Stimulated activated CD4-positive, alpha-beta T cell treated with anti-CD3 and anti-CD28 coated beads, Interleukin-1b, Interleukin-23, amount 100 ng/mL, for 48 hours (primary cell): Measurements from ENCODE around the gene FRMD4A.

Experiments used
- DNase-seq: peaks from one replicate; pipeline ENCODE4 v3.0.0-alpha.2; 2020

Gene FRMD4A

DNA sequence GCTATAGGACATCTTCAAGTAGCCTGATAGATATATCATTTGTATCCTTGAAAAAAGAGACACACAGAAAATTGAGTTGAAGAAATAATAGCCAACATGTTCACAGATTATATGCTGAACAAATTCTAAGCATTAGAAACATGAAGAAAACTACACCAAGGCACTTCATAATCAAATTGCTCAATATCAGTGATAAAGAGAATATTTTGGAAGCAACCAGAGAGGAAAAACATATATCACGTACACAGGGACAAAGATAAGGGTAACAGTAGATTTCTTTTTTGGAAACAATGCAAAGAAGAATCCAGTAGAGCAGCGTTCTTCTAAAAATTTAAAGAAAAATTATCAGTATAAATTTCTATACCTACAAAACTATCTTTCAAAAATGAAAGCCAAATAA is 6.0 kb upstream of the FRMD4A start:
- DNase-seq: no peak

DNA sequence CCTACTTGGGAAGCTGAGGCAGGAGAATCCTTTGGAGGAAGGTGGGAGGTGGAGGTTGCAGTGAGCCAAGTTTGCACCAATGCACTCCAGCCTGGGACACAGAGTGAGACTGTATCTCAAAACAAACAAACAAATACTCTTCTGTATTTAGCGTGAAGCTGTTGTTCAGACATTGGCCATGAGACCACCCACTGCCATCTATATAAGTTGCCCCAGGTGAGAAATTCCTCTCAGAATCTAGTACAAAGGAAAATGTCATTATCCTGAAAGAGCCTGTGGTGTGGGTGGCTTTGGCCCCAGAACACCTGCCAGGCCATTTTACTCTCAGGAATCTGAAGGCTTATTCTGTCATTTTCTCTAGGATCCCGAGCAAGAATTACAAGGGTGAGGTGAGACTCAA is 4.0 kb upstream of the FRMD4A start:
- DNase-seq: no peak

DNA sequence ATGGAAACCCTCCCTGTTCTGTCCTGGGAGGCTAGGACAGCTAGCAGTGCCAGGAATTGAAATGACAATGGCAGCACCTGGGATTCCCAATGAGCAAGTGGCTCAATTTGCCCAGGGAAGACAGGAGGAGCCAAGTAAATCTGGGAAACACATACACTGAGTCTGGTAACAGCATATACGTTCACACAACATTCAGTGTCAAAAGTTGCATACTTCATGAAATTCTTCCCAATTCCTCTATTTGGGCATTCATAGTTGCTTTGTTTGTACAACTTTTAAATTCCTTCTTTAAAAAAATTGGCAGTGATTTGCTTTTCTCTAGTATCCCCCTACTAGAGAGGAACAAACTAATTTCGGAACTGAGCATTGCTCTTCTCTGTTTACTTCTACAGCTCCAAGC is 2.9 kb upstream of the FRMD4A start:
- no peak for DNase-seq

DNA sequence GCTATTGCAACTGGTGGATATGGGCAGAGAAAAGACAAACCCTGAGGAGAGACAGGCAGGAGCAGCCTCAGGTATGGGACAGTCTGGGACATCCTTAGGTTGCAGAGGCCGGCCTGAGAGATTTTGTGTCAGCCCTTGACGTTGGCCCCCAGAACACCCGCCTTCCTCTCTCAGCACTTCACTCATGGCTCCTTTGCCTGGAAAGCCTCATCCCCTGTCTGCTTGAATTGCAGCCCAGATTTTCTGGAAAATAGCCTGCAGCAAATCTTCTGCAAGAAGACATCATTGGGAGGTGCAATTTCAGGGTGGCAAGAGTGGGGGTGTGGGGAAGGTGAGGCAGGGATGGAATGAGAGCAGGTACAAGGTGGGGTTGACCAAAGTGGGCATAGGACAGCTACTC is 2.2 kb upstream of the FRMD4A start:
- DNase-seq: no peak

DNA sequence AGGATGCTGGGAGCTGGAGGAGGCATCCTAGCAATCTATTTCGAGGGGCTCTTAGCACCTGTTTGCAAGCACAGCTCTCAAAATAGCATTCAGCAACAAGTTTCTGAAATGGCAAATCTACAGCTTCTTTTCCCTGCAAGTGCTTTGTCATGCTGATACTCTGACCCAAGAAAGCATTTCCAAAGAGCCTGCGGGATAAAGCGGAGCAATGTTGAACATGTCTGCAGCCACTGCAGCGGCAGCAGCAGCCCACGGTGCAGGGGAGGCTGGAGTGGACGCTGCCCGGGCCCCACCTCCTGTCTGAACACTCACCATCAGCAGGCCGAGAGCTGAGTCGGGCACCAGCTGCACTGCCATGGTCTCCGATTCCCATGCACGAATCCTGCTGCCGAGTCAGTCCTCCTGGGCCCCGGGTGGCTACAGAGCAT is 964 bp downstream of the FRMD4A start:
- DNase-seq: no peak

DNA sequence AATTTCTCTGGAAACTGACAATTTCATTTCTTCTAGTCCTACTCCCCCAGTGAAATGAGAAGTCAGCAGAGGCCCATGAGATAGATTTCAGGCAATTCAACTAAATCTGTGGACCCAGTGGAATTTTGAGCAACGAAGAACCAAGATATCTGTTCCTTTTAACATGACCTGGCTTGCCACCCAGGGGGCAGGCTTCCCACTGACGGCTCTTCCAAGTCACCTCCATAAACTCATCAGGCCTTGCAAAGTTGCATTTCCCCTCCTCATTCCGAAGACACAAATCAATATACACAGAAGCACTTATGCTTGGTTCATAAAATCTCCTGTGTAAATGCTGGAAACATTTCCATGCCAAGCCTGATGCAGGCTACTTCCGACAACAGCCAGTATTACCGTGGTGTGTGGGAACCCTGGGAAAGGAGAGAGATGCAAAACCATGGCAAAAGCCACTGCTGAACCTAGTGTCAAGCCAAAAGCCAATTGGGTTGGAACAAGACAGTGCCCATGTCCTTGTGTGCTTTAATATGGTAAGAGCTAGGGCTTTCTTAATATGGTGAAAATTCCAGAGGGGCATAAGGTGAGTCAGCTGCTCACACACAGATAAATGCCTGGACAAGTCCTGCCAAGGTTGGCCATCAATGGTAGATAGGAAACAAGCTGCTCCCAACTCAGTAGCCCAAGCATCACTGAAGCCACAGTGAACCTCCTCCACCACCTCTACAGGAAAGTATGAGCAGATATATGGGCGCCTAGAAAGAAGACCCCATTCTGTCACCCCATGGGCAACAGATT is 1.6 kb downstream of the FRMD4A start:
- no peak for DNase-seq

DNA sequence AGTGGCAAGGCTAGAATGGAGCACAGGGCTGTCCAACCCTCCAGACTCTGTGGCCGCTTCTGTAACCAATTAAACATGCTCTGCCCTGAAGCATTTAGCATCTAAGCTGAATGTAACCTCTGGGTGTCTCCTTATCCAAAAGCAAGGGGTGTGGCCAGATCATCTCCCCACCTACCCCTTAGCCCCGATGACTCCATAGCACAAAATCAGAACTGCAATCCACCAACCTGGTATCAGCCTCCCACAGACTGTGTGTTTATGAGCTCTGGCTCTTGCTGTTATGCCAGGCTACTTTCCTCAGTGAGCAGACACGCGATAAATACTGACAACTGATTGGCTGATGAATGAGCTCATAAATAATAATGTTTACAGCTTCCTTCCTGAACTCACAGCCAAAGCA is 3.2 kb downstream of the FRMD4A start:
- DNase-seq: no peak

DNA sequence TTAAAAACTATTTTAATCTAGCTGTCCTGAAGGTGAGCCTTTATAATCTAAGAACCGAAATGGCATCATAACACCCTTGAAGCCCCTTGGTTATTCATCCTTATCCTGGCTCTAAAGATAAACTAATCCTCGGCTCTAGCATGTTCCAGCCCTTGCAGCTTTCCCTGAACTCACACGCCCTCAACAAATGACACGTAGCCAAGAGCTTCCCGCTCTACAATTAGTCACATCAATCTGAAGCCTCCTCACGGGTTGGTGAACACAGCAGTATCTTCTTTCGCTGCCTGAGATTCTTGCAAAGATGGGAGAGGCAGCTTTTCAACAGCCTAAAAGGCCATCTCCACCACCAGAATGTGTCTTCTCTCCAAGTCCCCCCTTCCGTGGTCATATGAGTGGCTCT is 4.1 kb downstream of the FRMD4A start:
- DNase-seq: no peak

DNA sequence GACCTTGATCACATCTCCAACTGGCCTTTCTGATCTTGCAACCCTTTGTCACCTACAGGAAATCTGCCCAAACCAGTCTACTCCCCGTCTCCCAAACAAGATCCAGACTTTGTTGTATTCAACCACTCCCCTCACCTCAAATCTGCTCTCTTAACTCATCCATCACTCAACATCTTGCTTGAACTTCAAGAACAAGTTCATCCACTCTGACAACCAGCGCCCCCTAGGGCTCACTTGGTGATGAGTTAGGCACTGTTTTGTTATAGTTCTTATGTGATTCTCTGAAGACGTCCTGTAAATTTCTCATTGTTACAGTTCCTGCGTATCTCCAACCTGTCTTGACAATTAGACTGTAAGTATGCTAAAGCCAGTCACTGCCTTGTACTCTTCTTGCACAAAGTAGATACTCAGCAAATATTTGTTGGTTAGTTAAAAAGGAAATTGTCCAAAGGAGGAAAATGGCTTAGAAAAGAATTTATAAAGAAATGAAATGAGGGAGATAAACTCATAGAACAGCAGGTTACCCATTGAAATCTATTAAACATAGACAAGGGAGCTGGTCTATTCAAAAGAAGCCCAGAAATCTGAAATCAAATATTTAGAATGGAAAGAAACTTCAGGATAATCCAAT is 5.3 kb downstream of the FRMD4A start:
- peak; percentile 66 for DNase-seq

DNA sequence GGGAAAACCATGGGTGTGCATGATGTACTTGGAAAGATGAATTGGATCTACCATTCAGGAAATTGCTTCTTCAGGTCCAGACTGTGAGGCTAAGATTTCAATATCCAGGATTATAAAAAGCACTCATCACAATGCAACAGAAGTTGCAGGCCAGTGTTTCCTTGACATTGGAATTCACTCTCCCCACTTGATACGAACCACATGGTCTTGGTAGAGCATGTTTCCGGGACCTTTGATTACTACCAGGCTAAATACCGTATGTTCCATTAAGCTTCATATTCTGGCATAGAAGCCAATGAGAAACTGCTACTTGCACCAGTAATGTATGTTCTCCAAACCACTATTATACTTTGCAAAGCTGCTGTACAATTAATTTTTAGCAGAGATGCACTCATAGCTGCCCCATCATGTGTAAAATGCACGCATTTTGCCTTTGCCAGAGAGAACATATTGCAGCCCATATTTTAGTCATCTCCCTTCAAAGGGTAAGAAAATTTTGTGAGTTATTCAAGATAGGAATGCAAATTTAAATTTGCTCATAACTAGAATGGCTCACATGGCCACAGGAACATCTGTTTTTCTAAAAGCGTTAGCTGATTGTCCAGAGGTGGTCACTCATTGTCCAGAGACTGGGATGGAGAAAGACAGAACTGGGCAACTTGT is 8.1 kb downstream of the FRMD4A start:
- DNase-seq: no peak

DNA sequence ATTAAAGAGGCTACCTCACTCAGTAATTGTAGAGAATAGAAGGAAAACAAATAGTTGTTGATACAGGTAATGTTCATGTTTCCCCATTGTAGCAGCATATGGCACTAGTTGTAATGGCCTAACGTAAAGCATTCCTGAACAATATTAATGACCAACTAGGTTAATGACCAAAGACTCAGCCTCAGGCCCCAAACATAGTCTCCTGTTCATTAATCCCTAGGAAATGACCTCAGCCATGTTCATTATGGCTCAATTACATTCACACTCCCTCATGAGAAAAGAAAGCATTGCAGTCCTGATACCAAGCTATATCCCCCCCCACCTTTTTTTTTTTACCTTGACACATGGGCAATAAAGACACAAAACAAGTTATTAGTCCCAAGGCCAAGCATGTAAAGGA is 12.7 kb downstream of the FRMD4A start:
- no peak for DNase-seq

DNA sequence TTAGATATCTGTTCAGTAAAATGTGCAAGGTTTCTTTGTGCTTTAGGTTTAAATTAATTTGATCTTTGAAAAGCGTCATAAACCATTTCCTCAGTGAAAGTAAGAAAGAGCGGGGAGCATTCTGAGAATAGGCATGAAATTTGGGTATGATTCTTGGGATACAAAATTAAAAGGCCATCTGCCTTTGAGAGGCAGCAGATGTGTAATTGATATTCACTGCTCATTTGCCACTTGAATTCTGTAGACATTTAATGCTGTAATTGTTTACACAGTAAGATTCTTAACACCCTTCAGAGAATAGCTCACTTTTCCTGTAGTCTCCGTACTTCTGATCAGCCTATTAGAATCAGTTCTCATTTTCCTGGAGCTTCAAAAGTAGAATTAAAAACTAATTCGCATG is 18.7 kb downstream of the FRMD4A start:
- DNase-seq: no peak

DNA sequence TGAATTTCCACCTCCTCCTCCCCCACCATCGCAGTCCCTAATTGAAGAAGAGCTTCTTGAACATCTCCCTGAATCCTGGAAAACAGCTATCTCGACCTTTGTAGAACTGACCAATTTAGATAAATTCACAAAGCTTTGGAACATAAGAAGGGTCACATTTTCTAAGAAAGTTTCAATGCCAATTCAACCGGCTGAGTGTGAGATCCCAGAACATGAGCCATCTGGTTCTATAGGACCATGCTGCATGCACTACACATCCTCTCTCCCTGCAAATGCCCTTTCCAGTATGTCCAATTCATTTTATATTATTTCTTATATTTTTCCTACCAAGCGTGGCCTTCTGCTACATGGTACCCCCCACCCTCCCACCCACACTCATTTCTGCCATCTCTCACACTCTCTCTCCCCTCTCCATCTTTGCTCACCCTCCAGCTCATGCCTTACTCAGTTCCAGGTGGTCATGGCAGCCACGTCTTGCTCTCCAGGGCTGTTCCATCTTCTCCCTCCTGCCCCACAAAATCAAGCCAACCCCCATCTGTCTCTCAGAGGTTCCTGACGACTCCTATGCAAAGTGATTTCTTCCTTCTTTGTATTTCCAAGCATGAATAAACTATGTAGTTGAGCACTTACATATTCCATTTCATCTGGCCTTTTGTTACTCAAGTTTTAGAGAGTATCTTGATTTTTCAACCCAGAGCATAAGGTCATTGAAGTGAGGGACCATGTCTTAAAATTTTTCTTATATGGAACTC is 19.3 kb downstream of the FRMD4A start:
- DNase-seq: no peak

DNA sequence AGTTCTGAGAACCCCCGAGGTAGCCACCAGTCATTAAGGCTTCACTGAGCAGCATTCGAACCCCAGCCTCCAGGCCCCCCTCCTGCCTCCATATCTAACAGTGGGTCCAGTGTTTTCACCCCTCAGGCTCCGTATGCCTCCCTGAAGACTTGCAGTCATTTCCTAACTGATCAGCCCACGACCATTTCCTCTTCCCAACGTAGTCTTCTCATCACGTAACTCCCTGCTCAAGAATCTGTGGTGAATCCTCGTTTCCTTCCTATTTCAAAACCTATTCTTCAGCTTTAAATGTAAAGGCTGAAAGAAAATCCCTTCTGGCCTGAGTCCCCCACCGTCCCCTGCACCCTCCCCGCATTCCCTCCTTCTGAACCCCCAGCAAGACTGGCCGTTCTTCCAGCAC is 21.1 kb downstream of the FRMD4A start:
- DNase-seq: no peak

DNA sequence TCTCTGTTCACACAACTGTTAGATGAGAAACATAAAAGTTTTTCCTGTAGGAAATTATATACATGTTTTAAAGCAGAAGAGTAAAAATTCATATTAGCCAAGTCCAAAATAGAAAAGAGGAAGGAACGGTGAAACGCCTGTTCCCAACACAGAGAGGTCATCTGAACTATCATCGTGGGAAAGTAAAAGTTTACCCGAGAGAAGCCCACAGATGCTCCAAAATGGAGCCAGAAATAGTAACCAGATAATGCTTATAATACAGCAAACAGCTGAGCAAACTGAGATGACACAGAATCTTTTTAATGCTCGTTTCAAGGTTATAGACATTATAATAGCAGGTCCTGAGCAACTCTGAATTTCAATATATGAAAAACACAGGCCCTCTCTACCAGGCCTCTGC is 24.5 kb downstream of the FRMD4A start:
- no peak for DNase-seq

DNA sequence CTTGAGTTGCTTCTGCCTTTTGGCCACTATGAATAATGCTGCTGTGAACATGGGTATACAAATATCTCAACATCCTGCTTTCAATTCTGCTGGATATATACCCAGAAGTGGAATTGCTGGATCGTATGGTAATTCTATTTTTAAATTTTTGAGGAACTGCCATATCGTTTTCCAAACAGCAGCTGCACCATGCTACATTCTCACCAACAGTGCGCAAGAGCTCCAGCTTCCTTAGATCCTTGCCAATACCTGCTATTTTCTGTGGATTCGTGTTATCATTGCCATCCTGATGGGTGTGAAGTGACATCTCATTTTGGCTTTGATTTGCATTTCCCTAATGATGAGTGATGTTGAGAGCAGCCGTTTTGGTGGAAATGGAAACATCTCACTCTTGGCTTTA is 26.7 kb downstream of the FRMD4A start:
- DNase-seq: no peak

DNA sequence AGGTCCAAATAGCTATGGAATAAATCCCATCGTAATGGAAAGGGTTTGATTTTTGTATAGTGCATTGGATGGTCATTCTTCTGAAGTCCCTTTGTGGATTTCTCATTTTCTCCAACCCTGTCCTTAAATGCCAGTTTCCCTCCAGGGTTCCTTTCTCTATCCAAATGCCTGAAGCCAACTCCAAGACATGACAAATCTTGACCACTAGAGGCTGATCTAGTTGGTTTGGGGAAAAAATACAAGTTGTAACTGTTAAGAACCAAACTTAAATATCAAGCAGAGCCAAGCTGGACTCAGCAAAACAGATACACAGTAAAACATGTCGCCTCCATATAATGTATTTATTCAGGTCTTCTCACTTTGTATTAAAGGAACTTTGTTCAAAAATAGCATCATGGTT is 28.7 kb downstream of the FRMD4A start:
- no peak for DNase-seq

DNA sequence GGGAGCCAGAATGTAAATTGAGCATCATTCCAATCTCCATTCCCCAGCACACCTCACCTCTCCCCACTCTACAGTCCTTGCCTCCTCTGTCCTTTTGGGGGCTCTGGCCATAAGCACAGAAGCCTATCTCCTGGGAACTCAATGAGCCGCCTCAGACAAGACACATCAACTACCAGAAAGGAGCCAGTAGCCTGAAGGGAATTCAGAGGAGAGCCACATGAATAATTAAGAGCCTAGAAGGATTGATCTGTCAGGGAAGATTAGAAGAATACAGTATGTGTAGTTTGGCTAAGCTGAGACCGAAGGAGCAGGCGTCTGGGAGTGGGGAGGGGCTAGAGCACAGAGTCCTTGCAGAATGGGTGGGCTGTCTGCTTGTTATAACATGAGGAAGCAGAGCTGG is 31.2 kb downstream of the FRMD4A start:
- DNase-seq: no peak

DNA sequence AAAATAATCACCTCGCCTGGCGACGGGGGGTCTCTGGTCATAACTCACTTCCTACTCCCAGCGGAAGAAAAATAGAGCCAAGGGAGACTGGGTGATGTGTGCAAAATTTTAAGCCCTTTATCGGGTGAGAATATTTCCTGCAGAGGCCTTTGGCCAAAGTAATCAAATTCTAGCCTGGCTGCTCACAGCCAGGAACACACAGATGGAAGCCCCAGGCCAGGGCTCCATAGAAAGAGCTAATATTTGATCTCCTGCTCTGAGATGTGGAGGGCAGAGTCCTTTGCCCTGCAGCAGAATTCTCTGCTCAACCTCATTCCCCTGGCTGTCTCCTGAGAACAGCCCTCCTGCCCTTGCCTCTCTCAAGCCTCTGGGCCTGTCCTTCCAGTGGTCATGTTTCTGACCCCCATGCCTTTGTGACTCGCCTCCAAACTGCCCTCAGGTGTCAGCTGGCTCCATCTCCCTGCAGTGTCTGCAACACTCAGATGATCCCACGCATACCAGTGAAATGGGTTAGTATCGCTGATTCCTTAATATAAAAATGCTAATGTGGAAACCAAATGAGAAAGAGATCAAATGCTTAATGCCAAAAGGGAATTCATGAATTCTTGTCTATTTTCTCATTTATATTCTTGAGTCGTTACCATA is 34.5 kb downstream of the FRMD4A start:
- no peak for DNase-seq

DNA sequence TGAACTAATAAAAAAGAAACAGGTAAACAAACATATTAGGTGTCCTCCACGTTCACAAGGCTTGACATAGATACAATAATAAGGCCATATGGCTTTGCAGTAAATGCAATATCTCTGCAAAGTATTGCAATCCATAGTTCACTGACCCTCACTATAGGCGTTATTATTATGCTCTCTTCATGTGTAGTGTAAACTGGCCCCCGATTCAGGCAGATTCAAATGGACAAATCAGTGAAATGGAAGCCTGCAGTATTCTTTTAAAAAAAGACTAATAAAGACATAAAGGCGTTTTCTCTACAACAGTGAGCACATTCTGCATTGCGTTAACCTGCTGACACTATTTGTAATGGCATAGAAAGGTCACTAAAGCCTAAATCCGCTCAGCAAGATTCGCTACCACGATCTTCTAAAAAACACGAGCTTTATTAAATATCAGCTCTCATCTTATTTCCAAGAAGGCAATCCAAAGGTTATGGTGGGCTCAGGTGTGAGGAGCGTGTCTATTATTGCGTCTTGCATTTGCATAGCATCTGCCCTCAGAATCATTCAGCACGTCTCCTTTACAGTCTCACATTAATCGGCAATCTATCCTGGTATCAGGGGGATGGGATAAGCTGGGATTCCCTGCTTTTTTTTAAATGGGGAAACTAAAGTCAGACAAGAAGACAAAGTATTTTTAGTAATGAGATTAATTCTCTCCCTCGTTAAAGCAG is 36.2 kb downstream of the FRMD4A start:
- DNase-seq: no peak

DNA sequence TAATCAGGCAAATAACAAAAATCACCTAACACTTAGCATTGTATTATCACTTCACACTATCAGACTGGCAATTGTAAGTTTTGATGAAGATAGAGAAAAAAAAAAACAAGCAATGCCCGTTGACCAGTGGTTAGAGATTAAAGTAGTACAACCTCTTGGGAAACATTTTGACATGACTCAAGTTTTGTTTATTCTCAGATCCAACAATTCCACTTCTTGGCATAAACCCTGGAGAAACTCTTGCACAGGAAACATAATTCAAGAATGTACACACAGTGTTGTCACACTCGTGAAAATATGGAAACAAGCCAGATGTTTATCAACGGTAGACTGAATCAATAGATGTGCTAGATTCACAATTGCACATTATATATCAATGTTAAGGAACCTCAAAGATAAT is 37.2 kb downstream of the FRMD4A start:
- DNase-seq: no peak

DNA sequence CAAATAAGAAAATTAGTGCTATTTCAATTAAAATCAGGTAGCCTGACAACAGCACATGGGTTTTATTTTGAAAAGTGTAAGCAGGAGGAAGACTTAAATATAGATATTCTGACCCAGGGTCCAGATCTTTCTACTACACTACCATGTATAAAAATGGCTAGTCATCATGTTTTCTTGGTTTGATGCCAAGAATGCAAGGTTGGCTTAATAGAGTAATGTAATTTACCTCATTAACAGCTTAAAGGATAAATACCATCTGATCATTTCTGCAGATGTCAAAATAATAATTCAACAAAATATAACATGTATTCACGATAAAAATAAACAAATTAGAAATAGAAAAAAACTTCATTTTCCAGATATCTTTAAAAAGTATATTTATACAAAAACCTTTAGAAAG is 39.4 kb downstream of the FRMD4A start:
- no peak for DNase-seq
